Activated T-cell treated with anti-CD3 and anti-CD28 coated beads, Interleukin-2, amount 50 U/mL, for 1 hour (primary cell): Measurements from ENCODE around the gene PLAGL1.
"Not testable (repeated sequence)": the region's sequence is repeated elsewhere in the genome, so short reads cannot be mapped to it uniquely, and the experiment has no call there.

Experiments used
- DNase-seq: peaks from one replicate; pipeline ENCODE4 v3.0.0-alpha.2; 2020

The PLAGL1 gene

GRCh38 chr6:143936347-143936746 lies 71.7 kb downstream of the PLAGL1 start:
- DNase-seq = no peak

- DNase-seq = no peak
Observed at GRCh38 chr6:143934867-143935266, 73.2 kb downstream of the PLAGL1 start.

GRCh38 chr6:143934331-143934730 lies 73.7 kb downstream of the PLAGL1 start:
- DNase-seq = no peak

- no peak for DNase-seq
Observed at GRCh38 chr6:143929975-143930374, 78.1 kb downstream of the PLAGL1 start.

- DNase-seq = no peak
Observed at GRCh38 chr6:143928853-143929252, 79.2 kb downstream of the PLAGL1 start.

- not testable (repeated sequence) for DNase-seq
Observed at GRCh38 chr6:143917026-143917425, 91.0 kb downstream of the PLAGL1 start.

GRCh38 chr6:143912671-143913070 lies 95.4 kb downstream of the PLAGL1 start:
- DNase-seq = no peak

- no peak for DNase-seq
Observed at GRCh38 chr6:143911028-143911427, 97.0 kb downstream of the PLAGL1 start.

GRCh38 chr6:143902827-143903226 lies 105.2 kb downstream of the PLAGL1 start:
- no peak for DNase-seq

GRCh38 chr6:143901885-143902750 lies 105.9 kb downstream of the PLAGL1 start:
- DNase-seq = no peak

GRCh38 chr6:143900358-143900757 lies 107.7 kb downstream of the PLAGL1 start:
- DNase-seq = no peak

GRCh38 chr6:143896126-143896860 lies 111.8 kb downstream of the PLAGL1 start:
- DNase-seq = no peak

- no peak for DNase-seq
Observed at GRCh38 chr6:143894655-143895054, 113.4 kb downstream of the PLAGL1 start.
